Activated naive CD8-positive, alpha-beta T cell treated with anti-CD3 and anti-CD28 coated beads for 36 hours (primary cell): ENCODE measurements around the gene CLCN1. TPM values are rescaled to one million over a fixed set of nuclear protein-coding genes. Genes with fewer than 3 reads are reported as not detected.
"Not testable (repeated sequence)": the region's sequence is repeated elsewhere in the genome, so short reads cannot be mapped to it uniquely, and the experiment has no call there.

Experiments used
- DNase-seq: peaks from one replicate; pipeline ENCODE4 v3.0.0; 2021
- H3K27ac Mint-ChIP-seq: one replicate; pipeline ENCODE4 v1.8.0; 2022; ENCODE audit warnings: mild to moderate bottlenecking, moderate library complexity, mixed read lengths
- H3K27me3 Mint-ChIP-seq: one replicate; pipeline ENCODE4 v1.8.0; 2022; ENCODE audit warnings: mild to moderate bottlenecking, mixed read lengths
- H3K36me3 Mint-ChIP-seq: one replicate; pipeline ENCODE4 v1.8.0; 2021; ENCODE audit warnings: mild to moderate bottlenecking, mixed read lengths
- H3K4me1 Mint-ChIP-seq: one replicate; pipeline ENCODE4 v1.8.0; 2021; ENCODE audit warnings: mixed read lengths
- H3K4me3 Mint-ChIP-seq: one replicate; pipeline ENCODE4 v1.8.0; 2022; ENCODE audit warnings: mild to moderate bottlenecking, moderate library complexity, mixed read lengths
- H3K9me3 Mint-ChIP-seq: one replicate; pipeline ENCODE4 v1.8.0; 2022; ENCODE audit warnings: mixed read lengths
- total RNA-seq, 2 experiments: library from RNA; stranded (reverse); gene quantifications; one replicate each; pipeline ENCODE4 v1.2.3, GENCODE V29; 2021

The CLCN1 gene
- total RNA-seq, 2 experiments from 2014 or later: 0.06 TPM; not detected in 1

GRCh38 chr7:143388491-143389101 is 72.7 kb downstream of the CLCN1 start:
- Mint-ChIP-seq H3K36me3 (peaks cover 8% of the 10 kb centered on the region), H3K9me3 (no peaks in the 10 kb centered on the region), H3K4me3 (no peak overlapping the region), H3K4me1 (peaks cover 9% of the 10 kb centered on the region), H3K27me3 (no peaks in the 10 kb centered on the region), H3K27ac (peak overlapping the region; percentile 20)
- DNase-seq: no peak

- DNase-seq: no peak
- Mint-ChIP-seq H3K9me3 (no peaks in the 10 kb centered on the region), H3K27ac (peak overlapping the region; percentile 59), H3K4me1 (peaks cover 9% of the 10 kb centered on the region), H3K27me3 (no peaks in the 10 kb centered on the region), H3K4me3 (no peak overlapping the region), H3K36me3 (peaks cover 10% of the 10 kb centered on the region)
Measured at GRCh38 chr7:143389316-143390103, 73.6 kb downstream of the CLCN1 start.

- H3K4me3 Mint-ChIP-seq: no peak overlapping the region
- DNase-seq: no peak
- H3K27ac Mint-ChIP-seq: peak overlapping the region; percentile 57
- H3K9me3 Mint-ChIP-seq: no peaks in the 10 kb centered on the region
- peaks cover 15% of the 10 kb centered on the region for H3K4me1 Mint-ChIP-seq
- no peaks in the 10 kb centered on the region for H3K27me3 Mint-ChIP-seq
- H3K36me3 Mint-ChIP-seq: peaks cover 10% of the 10 kb centered on the region
Measured at GRCh38 chr7:143390104-143390772, 74.3 kb downstream of the CLCN1 start.

GRCh38 chr7:143390773-143391317 is 74.9 kb downstream of the CLCN1 start:
- DNase-seq: no peak

DNA sequence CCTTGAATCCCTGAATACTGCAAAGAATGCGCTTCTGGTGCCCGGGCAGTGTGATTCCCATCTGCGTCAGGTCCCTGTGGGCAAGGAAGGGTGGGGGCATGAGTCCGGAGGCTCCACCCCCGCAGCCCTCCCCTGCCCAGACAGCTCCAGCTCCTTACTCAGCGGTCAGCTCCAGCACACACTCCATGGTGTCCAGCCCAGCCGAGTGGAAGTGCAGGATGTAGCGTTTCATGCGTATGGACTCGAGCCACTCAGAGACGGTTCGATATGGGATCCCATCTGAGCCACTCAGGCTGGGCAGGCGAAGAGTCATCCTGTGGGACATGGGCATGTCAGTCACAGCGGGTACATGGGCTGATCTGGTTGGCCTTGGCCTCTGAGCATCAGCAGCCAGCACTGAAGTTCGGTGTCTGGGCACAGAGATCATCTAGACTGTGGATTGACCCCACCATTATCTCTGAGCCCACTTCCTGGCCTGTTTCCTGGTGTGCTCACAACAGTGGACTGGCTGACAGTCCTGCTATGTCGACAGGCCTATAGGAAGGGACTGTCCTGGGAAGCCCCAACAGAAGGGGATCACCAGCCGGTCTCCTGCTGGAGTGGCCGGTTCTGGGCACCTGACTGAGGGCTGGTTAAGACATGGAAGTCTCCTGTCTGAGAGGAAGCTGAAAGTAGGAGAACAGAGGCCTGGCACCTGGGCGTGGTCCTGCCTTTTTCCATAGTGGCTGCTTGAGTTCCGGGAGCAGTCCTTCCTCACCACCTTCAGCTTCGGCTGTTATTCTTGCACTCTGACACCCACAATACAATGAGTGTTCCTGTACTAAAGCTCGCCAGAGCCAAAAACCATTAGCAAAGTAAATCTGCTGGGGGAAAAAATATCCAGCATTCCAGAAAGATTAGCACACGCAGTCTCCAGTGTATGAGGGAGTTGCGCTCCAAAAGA is 75.8 kb downstream of the CLCN1 start:
- H3K27ac Mint-ChIP-seq: no peak overlapping the region
- H3K36me3 Mint-ChIP-seq: peaks cover 10% of the 10 kb centered on the region
- no peaks in the 10 kb centered on the region for H3K27me3 Mint-ChIP-seq
- no peak for DNase-seq
- no peaks in the 10 kb centered on the region for H3K9me3 Mint-ChIP-seq
- peaks cover 15% of the 10 kb centered on the region for H3K4me1 Mint-ChIP-seq
- H3K4me3 Mint-ChIP-seq: no peak overlapping the region

More at GRCh38 chr7:143390773-143391317, 74.9 kb downstream of the CLCN1 start:
- Mint-ChIP-seq H3K9me3 (no peaks in the 10 kb centered on the region), H3K36me3 (peaks cover 10% of the 10 kb centered on the region), H3K27ac (no peak overlapping the region), H3K27me3 (no peaks in the 10 kb centered on the region), H3K4me1 (peaks cover 15% of the 10 kb centered on the region), H3K4me3 (no peak overlapping the region)

- DNase-seq, H3K9me3 Mint-ChIP-seq, H3K27me3 Mint-ChIP-seq, H3K36me3 Mint-ChIP-seq, H3K27ac Mint-ChIP-seq, H3K4me3 Mint-ChIP-seq: not testable (repeated sequence)
- H3K4me1 Mint-ChIP-seq: peaks cover 15% of the 10 kb centered on the region
Measured at GRCh38 chr7:143392427-143392826, 76.5 kb downstream of the CLCN1 start.

DNA sequence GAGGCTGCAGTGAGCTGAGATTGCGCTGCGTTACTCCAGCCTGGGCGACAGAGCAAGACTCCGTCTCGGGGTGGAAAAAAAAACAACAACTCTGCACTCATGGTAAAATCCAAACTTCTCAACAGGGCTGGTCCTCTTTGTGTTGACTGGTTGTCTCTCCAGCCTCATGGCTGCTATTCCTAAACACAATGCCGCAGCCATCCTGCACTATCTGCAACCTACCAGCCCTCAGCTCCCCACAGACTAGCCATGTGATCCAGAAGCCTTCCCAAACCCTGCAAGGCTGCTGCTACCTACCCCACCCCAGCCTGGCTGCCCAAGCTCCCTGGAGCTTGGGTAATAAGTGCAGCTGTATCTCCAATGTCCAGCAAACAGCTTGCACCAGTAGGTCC is 77.0 kb downstream of the CLCN1 start:
- H3K27ac Mint-ChIP-seq: no peak overlapping the region
- no peak overlapping the region for H3K4me3 Mint-ChIP-seq
- H3K27me3 Mint-ChIP-seq: no peaks in the 10 kb centered on the region
- no peaks in the 10 kb centered on the region for H3K9me3 Mint-ChIP-seq
- peaks cover 15% of the 10 kb centered on the region for H3K4me1 Mint-ChIP-seq
- no peak for DNase-seq
- H3K36me3 Mint-ChIP-seq: peaks cover 10% of the 10 kb centered on the region

DNA sequence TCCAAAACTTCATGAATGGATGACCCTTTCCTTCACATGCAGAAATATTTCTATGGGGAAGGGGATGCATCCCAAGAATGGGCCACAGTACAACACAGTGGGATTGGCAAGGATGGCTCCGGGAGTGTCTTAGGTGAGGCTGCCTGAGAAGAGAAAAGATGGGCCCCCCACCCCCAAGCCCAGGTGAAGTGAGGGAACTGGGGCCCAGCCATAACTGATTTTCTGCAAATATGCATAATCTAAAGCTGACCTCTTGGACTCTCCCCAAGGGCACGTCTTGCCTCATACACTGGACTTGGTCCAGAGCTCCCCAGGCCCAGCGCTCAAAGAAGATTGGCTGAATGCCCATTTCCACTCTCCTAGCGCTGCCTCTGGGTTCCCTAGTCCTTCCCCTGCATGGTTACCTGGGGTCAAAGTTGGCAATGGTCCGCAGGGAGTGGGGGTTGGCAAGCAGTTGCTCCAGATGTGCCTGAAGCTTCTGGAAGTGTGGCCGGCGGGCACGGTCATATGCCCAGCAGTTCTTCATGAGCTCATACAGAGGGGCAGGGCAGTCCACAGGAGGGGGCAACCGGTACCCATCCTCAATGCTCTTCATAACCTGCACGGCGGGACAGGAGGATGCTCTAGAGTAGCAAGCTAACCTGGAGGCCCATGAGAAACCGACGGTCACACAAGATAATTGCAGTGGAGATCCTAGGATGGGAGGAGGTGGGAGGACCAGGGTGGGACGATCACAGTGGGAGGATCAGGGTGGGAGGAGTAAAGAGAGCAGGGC is 77.5 kb downstream of the CLCN1 start:
- Mint-ChIP-seq H3K4me1 (peaks cover 15% of the 10 kb centered on the region), H3K27ac (peak overlapping the region; percentile 48), H3K36me3 (peaks cover 10% of the 10 kb centered on the region), H3K9me3 (no peaks in the 10 kb centered on the region), H3K4me3 (no peak overlapping the region), H3K27me3 (no peaks in the 10 kb centered on the region)
- no peak for DNase-seq

DNA sequence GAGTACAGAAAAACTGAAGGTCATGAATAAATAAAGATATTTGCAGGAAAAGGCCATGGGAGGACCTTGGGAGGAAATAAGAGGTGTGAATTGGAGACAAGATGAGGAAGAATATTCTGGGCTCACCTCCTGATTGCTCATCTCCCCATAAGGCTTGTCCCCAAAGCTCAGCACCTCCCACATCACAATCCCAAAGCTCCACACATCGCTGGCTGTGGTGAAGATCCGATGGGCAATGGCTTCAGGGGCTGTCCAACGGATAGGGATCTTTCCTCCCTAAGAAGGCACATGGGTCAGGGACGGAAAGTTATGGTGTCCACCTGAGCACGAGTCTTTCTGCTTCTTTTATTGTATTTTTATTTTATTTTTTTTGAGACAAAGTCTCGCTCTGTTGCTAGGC is 78.2 kb downstream of the CLCN1 start:
- H3K27ac Mint-ChIP-seq: peak overlapping the region; percentile 48
- peaks cover 15% of the 10 kb centered on the region for H3K4me1 Mint-ChIP-seq
- H3K27me3 Mint-ChIP-seq: no peaks in the 10 kb centered on the region
- peaks cover 10% of the 10 kb centered on the region for H3K36me3 Mint-ChIP-seq
- no peak for DNase-seq
- no peaks in the 10 kb centered on the region for H3K9me3 Mint-ChIP-seq
- no peak overlapping the region for H3K4me3 Mint-ChIP-seq

DNA sequence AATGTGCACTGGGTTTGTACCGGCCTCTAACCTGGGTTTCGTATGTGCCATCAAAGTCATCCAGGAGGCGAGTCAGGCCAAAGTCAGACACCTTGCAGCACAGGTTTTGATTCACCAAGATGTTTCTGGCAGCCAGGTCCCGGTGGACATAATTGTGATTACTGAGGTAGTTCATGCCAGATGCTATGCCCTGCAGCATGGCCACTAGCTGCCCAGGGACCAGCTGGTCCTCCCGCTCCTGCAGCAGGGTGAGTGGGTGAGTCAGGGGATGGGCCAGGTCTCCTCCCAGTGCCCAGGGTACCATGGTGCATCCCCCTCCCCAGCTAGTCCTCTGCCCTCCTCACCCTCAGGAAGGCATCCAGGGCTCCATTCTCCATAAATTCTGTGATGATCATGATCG is 78.9 kb downstream of the CLCN1 start:
- Mint-ChIP-seq H3K27me3 (no peaks in the 10 kb centered on the region), H3K27ac (no peak overlapping the region), H3K4me1 (peaks cover 10% of the 10 kb centered on the region)

DNA sequence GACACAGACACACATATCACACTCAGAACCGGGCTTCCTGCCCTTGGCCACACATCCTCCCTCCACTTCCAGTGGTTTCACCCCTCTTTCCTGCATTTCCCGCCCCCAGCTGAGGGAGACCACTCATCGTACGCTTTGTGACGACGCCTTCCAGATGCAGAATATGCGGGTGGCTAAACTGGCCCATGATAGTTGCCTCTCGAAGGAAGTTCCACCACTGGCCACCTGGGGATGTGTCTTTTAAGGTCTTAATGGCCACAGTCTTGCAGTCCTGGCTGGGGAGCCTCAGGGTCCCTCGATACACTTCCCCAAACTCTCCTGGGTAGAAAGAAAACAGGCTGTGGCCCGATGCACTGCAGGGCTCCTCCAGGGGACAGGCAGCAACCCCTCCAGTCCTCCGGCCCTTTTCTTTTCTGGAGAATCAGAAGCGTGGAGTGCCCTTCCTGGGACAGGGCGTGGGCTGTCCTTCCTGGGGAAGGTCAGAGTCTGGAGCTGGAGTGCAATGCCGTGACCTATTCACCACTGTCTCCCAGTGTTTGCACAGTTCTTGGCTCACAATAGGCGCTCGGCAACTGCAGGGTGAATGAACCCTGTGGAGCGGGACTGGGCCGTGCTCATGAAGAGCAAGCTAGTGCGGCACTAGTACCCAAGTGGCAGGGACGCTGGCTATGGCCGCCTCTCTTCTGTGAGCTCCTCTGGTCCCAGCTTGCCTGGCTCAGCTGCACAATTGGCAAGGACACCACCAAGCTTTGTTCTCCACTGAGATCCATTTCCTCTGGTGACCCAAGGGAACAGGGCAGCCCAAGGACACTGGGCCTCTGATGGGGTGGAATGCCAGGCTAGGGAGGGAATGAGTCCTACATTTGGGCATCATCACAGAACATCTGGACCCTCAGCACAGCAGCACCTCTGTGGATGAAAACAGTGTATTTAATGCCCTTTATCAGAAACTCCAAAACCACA is 79.6 kb downstream of the CLCN1 start:
- Mint-ChIP-seq H3K9me3 (no peaks in the 10 kb centered on the region), H3K27ac (peak overlapping the region; percentile 57), H3K27me3 (no peaks in the 10 kb centered on the region), H3K36me3 (peaks cover 2% of the 10 kb centered on the region), H3K4me1 (peaks cover 6% of the 10 kb centered on the region), H3K4me3 (no peak overlapping the region)
- DNase-seq: no peak

More for the DNA sequence above, 78.9 kb downstream of the CLCN1 start:
- Mint-ChIP-seq H3K36me3 (peaks cover 6% of the 10 kb centered on the region), H3K9me3 (no peaks in the 10 kb centered on the region), H3K4me3 (no peak overlapping the region)
- DNase-seq: no peak

DNA sequence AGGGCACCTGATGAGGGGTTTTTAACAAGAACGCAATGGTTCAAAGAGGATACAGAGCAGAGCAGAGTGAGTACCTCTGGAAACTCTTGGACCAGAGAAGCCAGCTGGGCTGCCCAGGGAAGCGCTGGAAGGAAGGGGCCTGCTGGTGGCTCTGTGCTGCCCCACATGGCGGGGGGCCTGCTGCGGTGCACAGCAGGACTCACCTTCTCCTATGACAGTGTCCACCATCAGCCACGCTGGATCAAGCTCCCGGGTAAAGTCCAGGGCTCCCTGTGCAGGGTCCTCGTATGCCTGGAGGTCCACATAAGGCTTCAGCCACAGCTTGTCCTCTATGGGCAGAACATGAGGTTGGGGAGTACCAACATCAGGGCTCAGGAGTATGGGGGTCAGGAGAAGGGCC is 80.3 kb downstream of the CLCN1 start:
- peaks cover 2% of the 10 kb centered on the region for H3K36me3 Mint-ChIP-seq
- H3K4me1 Mint-ChIP-seq: peaks cover 8% of the 10 kb centered on the region
- H3K27ac Mint-ChIP-seq: no peak overlapping the region
- no peaks in the 10 kb centered on the region for H3K27me3 Mint-ChIP-seq
- H3K4me3 Mint-ChIP-seq: no peak overlapping the region
- H3K9me3 Mint-ChIP-seq: no peaks in the 10 kb centered on the region
- no peak for DNase-seq
